Nephron progenitor cell (in vitro differentiated cells): ENCODE results near the gene ACD.

ENCODE experiments used
- DNase-seq: peaks from one replicate; pipeline ENCODE4 v3.0.0; 2021
- H3K27ac Mint-ChIP-seq: 2 replicates; pipeline ENCODE4 v1.8.0; 2021; ENCODE audit warnings: mild to moderate bottlenecking, moderate library complexity, mixed read lengths
- H3K27me3 Mint-ChIP-seq: 2 replicates; pipeline ENCODE4 v1.8.0; 2021; ENCODE audit warnings: mild to moderate bottlenecking, low read depth, mixed read lengths; ENCODE audit not compliant: poor library complexity
- H3K36me3 Mint-ChIP-seq: 2 replicates; pipeline ENCODE4 v1.8.0; 2021; ENCODE audit warnings: low read depth, mixed read lengths
- H3K4me1 Mint-ChIP-seq: 2 replicates; pipeline ENCODE4 v1.8.0; 2021; ENCODE audit warnings: mixed read lengths
- H3K4me3 Mint-ChIP-seq: 2 replicates; pipeline ENCODE4 v1.8.0; 2021; ENCODE audit warnings: mild to moderate bottlenecking, moderate library complexity, mixed read lengths
- H3K9me3 Mint-ChIP-seq: 2 replicates; pipeline ENCODE4 v1.8.0; 2021; ENCODE audit warnings: mild to moderate bottlenecking, moderate library complexity, mixed read lengths
- CTCF ChIP-seq: fragments of 200-600 bp; sonication (generic); IDR thresholded peaks from 2 replicates; pipeline ENCODE4 v1.5.0; 2021; ENCODE audit warnings: antibody characterized with exemption

Gene ACD

GRCh38 chr16:67644038-67644437, 16.0 kb downstream of the ACD start:
- H3K9me3 Mint-ChIP-seq, result no peaks in the 10 kb centered on the region
- H3K27me3 Mint-ChIP-seq, result peaks cover 48% of the 10 kb centered on the region
- TF ChIP-seq CTCF, result no peak
- H3K27ac Mint-ChIP-seq, result no peak overlapping the region
- no peak for DNase-seq
- no peak overlapping the region for H3K4me3 Mint-ChIP-seq
- peaks cover 10% of the 10 kb centered on the region for H3K36me3 Mint-ChIP-seq
- H3K4me1 Mint-ChIP-seq, result no peaks in the 10 kb centered on the region

GRCh38 chr16:67641779-67642708, 18.0 kb downstream of the ACD start:
- no peaks in the 10 kb centered on the region for H3K9me3 Mint-ChIP-seq

GRCh38 chr16:67637625-67638024, 22.4 kb downstream of the ACD start:
- no peak for DNase-seq
- no peak overlapping the region for H3K27ac Mint-ChIP-seq
- no peak overlapping the region for H3K4me3 Mint-ChIP-seq
- no peaks in the 10 kb centered on the region for H3K9me3 Mint-ChIP-seq
- H3K27me3 Mint-ChIP-seq, result peaks cover 7% of the 10 kb centered on the region
- no peak for TF ChIP-seq CTCF
- no peaks in the 10 kb centered on the region for H3K4me1 Mint-ChIP-seq
- peaks cover 48% of the 10 kb centered on the region for H3K36me3 Mint-ChIP-seq

More at GRCh38 chr16:67641779-67642708, 18.0 kb downstream of the ACD start:
- peaks cover 40% of the 10 kb centered on the region for H3K27me3 Mint-ChIP-seq
- H3K27ac Mint-ChIP-seq, result no peak overlapping the region
- no peaks in the 10 kb centered on the region for H3K4me1 Mint-ChIP-seq
- DNase-seq, result no peak
- no peak overlapping the region for H3K4me3 Mint-ChIP-seq
- no peak for TF ChIP-seq CTCF
- H3K36me3 Mint-ChIP-seq, result peaks cover 24% of the 10 kb centered on the region

- Mint-ChIP-seq H3K27me3 (peaks cover 2% of the 10 kb centered on the region), H3K4me1 (no peaks in the 10 kb centered on the region), H3K4me3 (no peak overlapping the region), H3K36me3 (peaks cover 56% of the 10 kb centered on the region), H3K27ac (no peak overlapping the region), H3K9me3 (no peaks in the 10 kb centered on the region)
- no peak for TF ChIP-seq CTCF
- DNase-seq, result no peak
Measured at GRCh38 chr16:67636713-67637112, 23.3 kb downstream of the ACD start.

GRCh38 chr16:67632415-67633172, 27.5 kb downstream of the ACD start:
- no peaks in the 10 kb centered on the region for H3K9me3 Mint-ChIP-seq
- H3K4me3 Mint-ChIP-seq, result no peak overlapping the region
- peaks cover 58% of the 10 kb centered on the region for H3K36me3 Mint-ChIP-seq
- DNase-seq, result no peak
- no peaks in the 10 kb centered on the region for H3K4me1 Mint-ChIP-seq
- H3K27ac Mint-ChIP-seq, result no peak overlapping the region
- H3K27me3 Mint-ChIP-seq, result peaks cover 2% of the 10 kb centered on the region
- no peak for TF ChIP-seq CTCF
